GM23338 (cell line): ENCODE data around the gene HS6ST3. TPM values are rescaled to one million over a fixed set of nuclear protein-coding genes. Genes with fewer than 3 reads are reported as not detected.

Source experiments
- ATAC-seq: fragments of 200-7000 bp; cut with Tn5 transposase; 3 replicates; pipeline ENCODE4 v1.9.1; 2020
- DNase-seq: peaks from one replicate; pipeline ENCODE4 v3.0.0-alpha.2; 2015; ENCODE audit warnings: low spot score
- H2AFZ ChIP-seq: fragments of 200-600 bp; sonication (generic); 2 replicates; pipeline ENCODE4 v1.8.0; 2016; ENCODE audit warnings: antibody characterized with exemption, mild to moderate bottlenecking, moderate library complexity
- H3F3A ChIP-seq: fragments of 200-600 bp; sonication (generic); replicated peaks from 2 replicates; pipeline ENCODE4 v1.8.0; 2017; ENCODE audit warnings: antibody characterized with exemption, mixed run types, low read depth
- H3K27ac ChIP-seq: fragments of 200-600 bp; sonication (generic); 2 replicates; pipeline ENCODE4 v1.6.1; 2016; ENCODE audit warnings: low read depth
- H3K27me3 ChIP-seq: fragments of 200-600 bp; sonication (generic); 2 replicates; pipeline ENCODE4 v1.8.0; 2016; ENCODE audit warnings: mild to moderate bottlenecking, mixed run types, moderate library complexity; ENCODE audit not compliant: insufficient read depth
- H3K36me3 ChIP-seq: fragments of 200-600 bp; sonication (generic); 2 replicates; pipeline ENCODE4 v1.8.0; 2016; ENCODE audit warnings: mild to moderate bottlenecking; ENCODE audit not compliant: insufficient read depth
- H3K4me1 ChIP-seq: fragments of 200-600 bp; sonication (generic); 2 replicates; pipeline ENCODE4 v1.8.0; 2016; ENCODE audit warnings: mild to moderate bottlenecking, moderate library complexity; ENCODE audit not compliant: insufficient read depth
- H3K4me2 ChIP-seq: fragments of 200-600 bp; sonication (generic); 2 replicates; pipeline ENCODE4 v1.7.1; 2017; ENCODE audit warnings: mixed run types
- H3K4me3 ChIP-seq: fragments of 200-600 bp; sonication (generic); 2 replicates; pipeline ENCODE4 v1.6.1; 2016; ENCODE audit warnings: mixed run types
- H3K79me2 ChIP-seq: fragments of 200-600 bp; sonication (generic); replicated peaks from 2 replicates; pipeline ENCODE4 v1.8.0; 2017; ENCODE audit warnings: mild to moderate bottlenecking; ENCODE audit not compliant: insufficient read depth
- H3K9me2 ChIP-seq: fragments of 200-600 bp; sonication (generic); 2 replicates; pipeline ENCODE4 v1.8.0; 2017; ENCODE audit not compliant: insufficient read depth
- H4K20me1 ChIP-seq: fragments of 200-600 bp; sonication (generic); replicated peaks from 2 replicates; pipeline ENCODE4 v1.8.0; 2017; ENCODE audit warnings: mild to moderate bottlenecking; ENCODE audit not compliant: insufficient read depth
- H3K27ac Mint-ChIP-seq: 2 replicates; pipeline ENCODE4 v1.8.0; 2020; ENCODE audit warnings: inconsistent platforms, mild to moderate bottlenecking, moderate library complexity, mixed read lengths
- H3K27me3 Mint-ChIP-seq: 3 replicates; pipeline ENCODE4 v1.8.0; 2022; ENCODE audit warnings: low read depth, mild to moderate bottlenecking, moderate library complexity, mixed read lengths, inconsistent platforms; ENCODE audit not compliant: insufficient read depth, poor library complexity
- H3K36me3 Mint-ChIP-seq: 3 replicates; pipeline ENCODE4 v1.8.0; 2021; ENCODE audit warnings: low read depth, mild to moderate bottlenecking, inconsistent platforms, moderate library complexity, mixed read lengths
- H3K4me1 Mint-ChIP-seq: 3 replicates; pipeline ENCODE4 v1.8.0; 2020; ENCODE audit warnings: mild to moderate bottlenecking, inconsistent platforms, mixed read lengths
- H3K4me3 Mint-ChIP-seq: 3 replicates; pipeline ENCODE4 v1.8.0; 2021; ENCODE audit warnings: moderate library complexity, mild to moderate bottlenecking, inconsistent platforms, mixed read lengths
- H3K9me3 Mint-ChIP-seq: 3 replicates; pipeline ENCODE4 v1.8.0; 2020; ENCODE audit warnings: moderate library complexity, mild to moderate bottlenecking, inconsistent platforms, mixed read lengths
- CREB1 ChIP-seq: fragments of 250-450 bp; sonication (Bioruptor Pico); IDR thresholded peaks from 2 replicates; pipeline ENCODE4 v1.5.0; 2020; ENCODE audit warnings: low read depth, mild to moderate bottlenecking, moderate library complexity
- EZH2 ChIP-seq: fragments of 200-600 bp; sonication (generic); IDR thresholded peaks from one replicate; pipeline ENCODE4 v1.8.0; 2017; ENCODE audit warnings: antibody characterized with exemption, mild to moderate bottlenecking, low read depth; ENCODE audit not compliant: unreplicated experiment
- EZH2phosphoT487 ChIP-seq: fragments of 200-600 bp; sonication (generic); IDR thresholded peaks from one replicate; pipeline ENCODE4 v1.8.1; 2018; ENCODE audit warnings: antibody characterized with exemption; ENCODE audit not compliant: unreplicated experiment
- JUNB ChIP-seq: IDR thresholded peaks from one replicate; pipeline ENCODE4 v1.6.1; 2016; ENCODE audit warnings: antibody characterized with exemption; ENCODE audit not compliant: unreplicated experiment
- NANOG ChIP-seq: IDR thresholded peaks from 2 replicates; pipeline ENCODE4 v1.6.1; 2016; ENCODE audit warnings: antibody characterized with exemption, borderline replicate concordance
- POLR2AphosphoS5 ChIP-seq: IDR thresholded peaks from 2 replicates; pipeline ENCODE4 v1.6.1; 2016; ENCODE audit warnings: antibody characterized with exemption, low read depth
- STAT1 ChIP-seq: IDR thresholded peaks from one replicate; pipeline ENCODE4 v1.6.1; 2016; ENCODE audit warnings: antibody characterized with exemption; ENCODE audit not compliant: unreplicated experiment
- ZNF114 ChIP-seq: fragments of 250-450 bp; sonication (Bioruptor Pico); IDR thresholded peaks from 2 replicates; pipeline ENCODE4 v1.5.0; 2020; ENCODE audit warnings: mild to moderate bottlenecking, moderate library complexity
- ZNF331 ChIP-seq: fragments of 250-450 bp; sonication (Bioruptor Pico); IDR thresholded peaks from 2 replicates; pipeline ENCODE4 v1.5.0; 2020; ENCODE audit warnings: low read depth, mild to moderate bottlenecking, moderate library complexity
- polyA plus RNA-seq: library from polyadenylated mRNA; unstranded; fragments of >200 nt; fragmentation: Nextera tagmentation; extraction: Ambion mirVana; gene quantifications from 2 replicates; pipeline ENCODE4 v1.2.1, GENCODE V29; 2016
- total RNA-seq: library from RNA; depleted of rRNA; stranded (reverse); fragments of >200 nt; shearing (Covaris generic); gene quantifications from 2 replicates; pipeline ENCODE4 v1.2.3, GENCODE V29; 2014
- TF ChIP-seq, protein P1 (sequence below): IDR thresholded peaks from one replicate; pipeline ENCODE4 v1.6.1; 2018; ENCODE audit warnings: antibody characterized with exemption; ENCODE audit not compliant: unreplicated experiment
- TF ChIP-seq, protein P2 (sequence below): fragments of 250-450 bp; sonication (Bioruptor Pico); IDR thresholded peaks from 2 replicates; pipeline ENCODE4 v1.5.0; 2020; ENCODE audit warnings: mild to moderate bottlenecking, moderate library complexity
- TF ChIP-seq, protein P3 (sequence below): IDR thresholded peaks from 2 replicates; pipeline ENCODE4 v1.6.1; 2016; ENCODE audit warnings: antibody characterized with exemption
- TF ChIP-seq, protein P4 (sequence below), 2 experiments: fragments of 200-600 bp in 1 of 2; sonication (generic) in 1 of 2; conservative IDR thresholded peaks; 2 replicates each; pipeline versions ENCODE4 v1.5.1 to v1.6.1; 2016 to 2017; ENCODE audit warnings: antibody characterized with exemption in 2 of 2, low read depth in 2 of 2, mild to moderate bottlenecking in 2 of 2, moderate library complexity in 1 of 2

Gene HS6ST3
- total and polyA plus RNA-seq, 2 experiments from 2014 or later = 0.52 to 0.80 TPM

DNA sequence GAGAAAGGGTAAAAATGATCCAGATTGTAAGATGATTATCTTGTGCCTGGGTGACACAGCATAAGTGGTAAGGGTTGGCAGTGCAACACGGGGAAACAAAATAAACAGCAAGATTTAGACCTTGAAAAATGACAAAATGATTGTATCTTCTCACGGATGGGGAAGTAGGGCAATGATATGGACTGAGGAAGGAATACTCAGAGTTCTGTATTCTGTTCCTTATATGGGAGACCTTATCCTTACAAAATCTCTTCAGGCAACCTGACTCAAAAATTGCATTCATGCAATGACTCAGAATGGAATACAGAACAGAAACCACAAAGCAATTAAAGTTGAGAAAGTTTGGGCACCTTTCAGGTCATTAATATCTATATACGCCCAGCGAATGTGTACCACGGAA lies 149.0 kb downstream of the HS6ST3 start:
- Histone ChIP-seq H3K4me2 (no peak overlapping the region), H3K27me3 (no peaks in the 10 kb centered on the region), H3K27ac (no peak overlapping the region), H3K4me3 (no peak overlapping the region), H4K20me1 (no peaks in the 10 kb centered on the region), H3K36me3 (no peaks in the 10 kb centered on the region), H2AFZ (no peak overlapping the region), H3F3A (no peaks in the 10 kb centered on the region), H3K9me2 (peaks cover 25% of the 10 kb centered on the region; the same call in 1 of the 2 replicates), H3K4me1 (peaks cover 11% of the 10 kb centered on the region; the same call in 1 of the 2 replicates), H3K79me2 (no peaks in the 10 kb centered on the region)
- TF ChIP-seq ZNF114 (CRISPR knock-in tag) = no peak
- TF ChIP-seq, protein P1, sequence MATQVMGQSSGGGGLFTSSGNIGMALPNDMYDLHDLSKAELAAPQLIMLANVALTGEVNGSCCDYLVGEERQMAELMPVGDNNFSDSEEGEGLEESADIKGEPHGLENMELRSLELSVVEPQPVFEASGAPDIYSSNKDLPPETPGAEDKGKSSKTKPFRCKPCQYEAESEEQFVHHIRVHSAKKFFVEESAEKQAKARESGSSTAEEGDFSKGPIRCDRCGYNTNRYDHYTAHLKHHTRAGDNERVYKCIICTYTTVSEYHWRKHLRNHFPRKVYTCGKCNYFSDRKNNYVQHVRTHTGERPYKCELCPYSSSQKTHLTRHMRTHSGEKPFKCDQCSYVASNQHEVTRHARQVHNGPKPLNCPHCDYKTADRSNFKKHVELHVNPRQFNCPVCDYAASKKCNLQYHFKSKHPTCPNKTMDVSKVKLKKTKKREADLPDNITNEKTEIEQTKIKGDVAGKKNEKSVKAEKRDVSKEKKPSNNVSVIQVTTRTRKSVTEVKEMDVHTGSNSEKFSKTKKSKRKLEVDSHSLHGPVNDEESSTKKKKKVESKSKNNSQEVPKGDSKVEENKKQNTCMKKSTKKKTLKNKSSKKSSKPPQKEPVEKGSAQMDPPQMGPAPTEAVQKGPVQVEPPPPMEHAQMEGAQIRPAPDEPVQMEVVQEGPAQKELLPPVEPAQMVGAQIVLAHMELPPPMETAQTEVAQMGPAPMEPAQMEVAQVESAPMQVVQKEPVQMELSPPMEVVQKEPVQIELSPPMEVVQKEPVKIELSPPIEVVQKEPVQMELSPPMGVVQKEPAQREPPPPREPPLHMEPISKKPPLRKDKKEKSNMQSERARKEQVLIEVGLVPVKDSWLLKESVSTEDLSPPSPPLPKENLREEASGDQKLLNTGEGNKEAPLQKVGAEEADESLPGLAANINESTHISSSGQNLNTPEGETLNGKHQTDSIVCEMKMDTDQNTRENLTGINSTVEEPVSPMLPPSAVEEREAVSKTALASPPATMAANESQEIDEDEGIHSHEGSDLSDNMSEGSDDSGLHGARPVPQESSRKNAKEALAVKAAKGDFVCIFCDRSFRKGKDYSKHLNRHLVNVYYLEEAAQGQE = no peak
- TF ChIP-seq, protein P2, sequence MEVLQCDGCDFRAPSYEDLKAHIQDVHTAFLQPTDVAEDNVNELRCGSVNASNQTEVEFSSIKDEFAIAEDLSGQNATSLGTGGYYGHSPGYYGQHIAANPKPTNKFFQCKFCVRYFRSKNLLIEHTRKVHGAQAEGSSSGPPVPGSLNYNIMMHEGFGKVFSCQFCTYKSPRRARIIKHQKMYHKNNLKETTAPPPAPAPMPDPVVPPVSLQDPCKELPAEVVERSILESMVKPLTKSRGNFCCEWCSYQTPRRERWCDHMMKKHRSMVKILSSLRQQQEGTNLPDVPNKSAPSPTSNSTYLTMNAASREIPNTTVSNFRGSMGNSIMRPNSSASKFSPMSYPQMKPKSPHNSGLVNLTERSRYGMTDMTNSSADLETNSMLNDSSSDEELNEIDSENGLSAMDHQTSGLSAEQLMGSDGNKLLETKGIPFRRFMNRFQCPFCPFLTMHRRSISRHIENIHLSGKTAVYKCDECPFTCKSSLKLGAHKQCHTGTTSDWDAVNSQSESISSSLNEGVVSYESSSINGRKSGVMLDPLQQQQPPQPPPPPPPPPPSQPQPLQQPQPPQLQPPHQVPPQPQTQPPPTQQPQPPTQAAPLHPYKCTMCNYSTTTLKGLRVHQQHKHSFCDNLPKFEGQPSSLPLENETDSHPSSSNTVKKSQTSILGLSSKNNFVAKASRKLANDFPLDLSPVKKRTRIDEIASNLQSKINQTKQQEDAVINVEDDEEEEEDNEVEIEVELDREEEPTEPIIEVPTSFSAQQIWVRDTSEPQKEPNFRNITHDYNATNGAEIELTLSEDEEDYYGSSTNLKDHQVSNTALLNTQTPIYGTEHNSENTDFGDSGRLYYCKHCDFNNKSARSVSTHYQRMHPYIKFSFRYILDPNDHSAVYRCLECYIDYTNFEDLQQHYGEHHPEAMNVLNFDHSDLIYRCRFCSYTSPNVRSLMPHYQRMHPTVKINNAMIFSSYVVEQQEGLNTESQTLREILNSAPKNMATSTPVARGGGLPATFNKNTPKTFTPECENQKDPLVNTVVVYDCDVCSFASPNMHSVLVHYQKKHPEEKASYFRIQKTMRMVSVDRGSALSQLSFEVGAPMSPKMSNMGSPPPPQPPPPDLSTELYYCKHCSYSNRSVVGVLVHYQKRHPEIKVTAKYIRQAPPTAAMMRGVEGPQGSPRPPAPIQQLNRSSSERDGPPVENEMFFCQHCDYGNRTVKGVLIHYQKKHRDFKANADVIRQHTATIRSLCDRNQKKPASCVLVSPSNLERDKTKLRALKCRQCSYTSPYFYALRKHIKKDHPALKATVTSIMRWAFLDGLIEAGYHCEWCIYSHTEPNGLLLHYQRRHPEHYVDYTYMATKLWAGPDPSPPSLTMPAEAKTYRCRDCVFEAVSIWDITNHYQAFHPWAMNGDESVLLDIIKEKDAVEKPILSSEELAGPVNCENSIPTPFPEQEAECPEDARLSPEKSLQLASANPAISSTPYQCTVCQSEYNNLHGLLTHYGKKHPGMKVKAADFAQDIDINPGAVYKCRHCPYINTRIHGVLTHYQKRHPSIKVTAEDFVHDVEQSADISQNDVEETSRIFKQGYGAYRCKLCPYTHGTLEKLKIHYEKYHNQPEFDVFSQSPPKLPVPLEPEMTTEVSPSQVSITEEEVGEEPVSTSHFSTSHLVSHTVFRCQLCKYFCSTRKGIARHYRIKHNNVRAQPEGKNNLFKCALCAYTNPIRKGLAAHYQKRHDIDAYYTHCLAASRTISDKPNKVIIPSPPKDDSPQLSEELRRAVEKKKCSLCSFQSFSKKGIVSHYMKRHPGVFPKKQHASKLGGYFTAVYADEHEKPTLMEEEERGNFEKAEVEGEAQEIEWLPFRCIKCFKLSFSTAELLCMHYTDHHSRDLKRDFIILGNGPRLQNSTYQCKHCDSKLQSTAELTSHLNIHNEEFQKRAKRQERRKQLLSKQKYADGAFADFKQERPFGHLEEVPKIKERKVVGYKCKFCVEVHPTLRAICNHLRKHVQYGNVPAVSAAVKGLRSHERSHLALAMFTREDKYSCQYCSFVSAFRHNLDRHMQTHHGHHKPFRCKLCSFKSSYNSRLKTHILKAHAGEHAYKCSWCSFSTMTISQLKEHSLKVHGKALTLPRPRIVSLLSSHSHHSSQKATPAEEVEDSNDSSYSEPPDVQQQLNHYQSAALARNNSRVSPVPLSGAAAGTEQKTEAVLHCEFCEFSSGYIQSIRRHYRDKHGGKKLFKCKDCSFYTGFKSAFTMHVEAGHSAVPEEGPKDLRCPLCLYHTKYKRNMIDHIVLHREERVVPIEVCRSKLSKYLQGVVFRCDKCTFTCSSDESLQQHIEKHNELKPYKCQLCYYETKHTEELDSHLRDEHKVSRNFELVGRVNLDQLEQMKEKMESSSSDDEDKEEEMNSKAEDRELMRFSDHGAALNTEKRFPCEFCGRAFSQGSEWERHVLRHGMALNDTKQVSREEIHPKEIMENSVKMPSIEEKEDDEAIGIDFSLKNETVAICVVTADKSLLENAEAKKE = no peak
- no peak for TF ChIP-seq NANOG
- no peak for TF ChIP-seq ZNF331 (CRISPR knock-in tag)
- TF ChIP-seq POLR2AphosphoS5 = no peak
- TF ChIP-seq, protein P3, sequence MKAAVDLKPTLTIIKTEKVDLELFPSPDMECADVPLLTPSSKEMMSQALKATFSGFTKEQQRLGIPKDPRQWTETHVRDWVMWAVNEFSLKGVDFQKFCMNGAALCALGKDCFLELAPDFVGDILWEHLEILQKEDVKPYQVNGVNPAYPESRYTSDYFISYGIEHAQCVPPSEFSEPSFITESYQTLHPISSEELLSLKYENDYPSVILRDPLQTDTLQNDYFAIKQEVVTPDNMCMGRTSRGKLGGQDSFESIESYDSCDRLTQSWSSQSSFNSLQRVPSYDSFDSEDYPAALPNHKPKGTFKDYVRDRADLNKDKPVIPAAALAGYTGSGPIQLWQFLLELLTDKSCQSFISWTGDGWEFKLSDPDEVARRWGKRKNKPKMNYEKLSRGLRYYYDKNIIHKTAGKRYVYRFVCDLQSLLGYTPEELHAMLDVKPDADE = no peak
- no peak for TF ChIP-seq EZH2
- no peak for TF ChIP-seq CREB1 (CRISPR knock-in tag)
- TF ChIP-seq, protein P4, sequence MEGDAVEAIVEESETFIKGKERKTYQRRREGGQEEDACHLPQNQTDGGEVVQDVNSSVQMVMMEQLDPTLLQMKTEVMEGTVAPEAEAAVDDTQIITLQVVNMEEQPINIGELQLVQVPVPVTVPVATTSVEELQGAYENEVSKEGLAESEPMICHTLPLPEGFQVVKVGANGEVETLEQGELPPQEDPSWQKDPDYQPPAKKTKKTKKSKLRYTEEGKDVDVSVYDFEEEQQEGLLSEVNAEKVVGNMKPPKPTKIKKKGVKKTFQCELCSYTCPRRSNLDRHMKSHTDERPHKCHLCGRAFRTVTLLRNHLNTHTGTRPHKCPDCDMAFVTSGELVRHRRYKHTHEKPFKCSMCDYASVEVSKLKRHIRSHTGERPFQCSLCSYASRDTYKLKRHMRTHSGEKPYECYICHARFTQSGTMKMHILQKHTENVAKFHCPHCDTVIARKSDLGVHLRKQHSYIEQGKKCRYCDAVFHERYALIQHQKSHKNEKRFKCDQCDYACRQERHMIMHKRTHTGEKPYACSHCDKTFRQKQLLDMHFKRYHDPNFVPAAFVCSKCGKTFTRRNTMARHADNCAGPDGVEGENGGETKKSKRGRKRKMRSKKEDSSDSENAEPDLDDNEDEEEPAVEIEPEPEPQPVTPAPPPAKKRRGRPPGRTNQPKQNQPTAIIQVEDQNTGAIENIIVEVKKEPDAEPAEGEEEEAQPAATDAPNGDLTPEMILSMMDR (conservative IDR thresholded peaks at IDR 0.05; ENCODE audit: low read depth in 2 of 2) = no peak
- no peak for TF ChIP-seq JUNB
- TF ChIP-seq STAT1 = no peak
- no peak for TF ChIP-seq EZH2phosphoT487
- DNase-seq (no peak), ATAC-seq (no peak)
- Mint-ChIP-seq H3K9me3 (no peaks in the 10 kb centered on the region; the same call in 2 of the 3 replicates), H3K27ac (no peak overlapping the region), H3K4me1 (peaks cover 2% of the 10 kb centered on the region; the same call in 2 of the 3 replicates), H3K4me3 (no peak overlapping the region), H3K27me3 (no peaks in the 10 kb centered on the region), H3K36me3 (no peaks in the 10 kb centered on the region)
